B cell (primary cell): ENCODE data around the gene EIF2D. TPM values are rescaled to one million over a fixed set of nuclear protein-coding genes. Genes with fewer than 3 reads are reported as not detected.

ENCODE experiments used
- ATAC-seq: fragments of 200-7000 bp; cut with Tn5 transposase; one replicate; pipeline ENCODE4 v1.10.0; 2021; ENCODE audit warnings: low read depth, mild to moderate bottlenecking, moderate number of reproducible peaks, moderate library complexity
- CTCF ChIA-PET: fragments of 350-600 bp; sonication (Branson Sonifier 250); formaldehyde crosslinking; loops from one replicate; lab custom pipeline; 2021; ENCODE audit warnings: antibody characterized with exemption, inconsistent platforms; lab: Charles Lee
- POLR2A ChIA-PET: fragments of 350-600 bp; sonication (Branson Sonifier 250); formaldehyde crosslinking; loops from one replicate; lab custom pipeline; 2021; ENCODE audit warnings: antibody characterized with exemption; lab: Charles Lee
- DNase-seq: peaks from one replicate; pipeline ENCODE4 v3.0.0; 2013
- H2AFZ ChIP-seq: 2 replicates; pipeline ENCODE4 v1.6.1; 2012; ENCODE audit warnings: mild to moderate bottlenecking, low read depth, low read length; ENCODE audit not compliant: insufficient read depth, poor library complexity, severe bottlenecking
- H3K27ac ChIP-seq, 2 donors: 1 replicate in 1 of 2; 2 replicates in 1 of 2; pipeline ENCODE4 v1.5.1; 2012 to 2013; ENCODE audit warnings: low read length in 2 of 2, mild to moderate bottlenecking in 2 of 2, moderate library complexity in 1 of 2
- H3K27me3 ChIP-seq, 4 experiments: fragments of 200-600 bp in 1 of 4; sonication (generic) in 1 of 4; replicated peaks in 1 of 4; 1 replicate in 2 of 4; 2 replicates in 2 of 4; pipeline versions ENCODE4 v1.6.1 to v1.7.0; 2013 to 2016; ENCODE audit warnings: low read length in 3 of 4, mild to moderate bottlenecking in 2 of 4, mixed read lengths in 1 of 4, moderate library complexity in 1 of 4; ENCODE audit not compliant: insufficient read depth in 4 of 4, control insufficient read depth in 3 of 4; ENCODE audit errors: control extremely low read depth in 1 of 4
- H3K36me3 ChIP-seq, 2 experiments: replicated peaks in 1 of 2; 1 replicate in 1 of 2; 2 replicates in 1 of 2; pipeline versions ENCODE4 v1.6.1 to v1.7.1; 2013; ENCODE audit warnings: low read length in 1 of 2; ENCODE audit not compliant: insufficient read depth in 2 of 2, control insufficient read depth in 1 of 2; ENCODE audit errors: control extremely low read depth in 1 of 2, extremely low read depth in 1 of 2
- H3K4me1 ChIP-seq, 2 donors: fragments of 200-600 bp in 1 of 2; sonication (generic) in 1 of 2; 1 replicate in 1 of 2; 2 replicates in 1 of 2; pipeline versions ENCODE4 v1.5.1 to v1.6.1; 2013 to 2017; ENCODE audit warnings: low read length in 2 of 2; ENCODE audit not compliant: control insufficient read depth in 2 of 2, insufficient read depth in 2 of 2
- H3K4me2 ChIP-seq: replicated peaks from 2 replicates; pipeline ENCODE3; 2012; ENCODE audit warnings: mild to moderate bottlenecking, low read depth, low read length; ENCODE audit not compliant: poor library complexity, severe bottlenecking
- H3K4me3 ChIP-seq, 5 experiments: fragments of 200-600 bp in 1 of 5; sonication (generic) in 1 of 5; 1 replicate in 3 of 5; 2 replicates in 2 of 5; pipeline versions ENCODE4 v1.5.1 to v1.7.0; 2011 to 2016; ENCODE audit warnings: low read length in 4 of 5, mild to moderate bottlenecking in 4 of 5, low read depth in 2 of 5, control low read depth in 1 of 5, moderate library complexity in 1 of 5; ENCODE audit not compliant: insufficient read depth in 1 of 5; ENCODE audit errors: control extremely low read depth in 1 of 5, extremely low read depth in 1 of 5
- H3K79me2 ChIP-seq: fragments of 200-600 bp; sonication (generic); one replicate; pipeline ENCODE4 v1.6.0; 2016; ENCODE audit warnings: low read length; ENCODE audit not compliant: control insufficient read depth, insufficient read depth
- H3K9ac ChIP-seq: fragments of 200-600 bp; sonication (generic); 2 replicates; pipeline ENCODE4 v1.6.1; 2017; ENCODE audit warnings: mild to moderate bottlenecking, low read length, moderate library complexity
- H3K9me3 ChIP-seq, 3 donors: one replicate each; pipeline versions ENCODE4 v1.6.1 to v1.7.1; 2013; ENCODE audit warnings: low read length in 2 of 3; ENCODE audit not compliant: control insufficient read depth in 2 of 3, insufficient read depth in 1 of 3; ENCODE audit errors: control extremely low read depth in 1 of 3
- H4K20me1 ChIP-seq: 2 replicates; pipeline ENCODE4 v1.6.0; 2012; ENCODE audit warnings: mild to moderate bottlenecking, low read length; ENCODE audit not compliant: insufficient read depth, control insufficient read depth, poor library complexity, severe bottlenecking
- H3K27ac Mint-ChIP-seq: one replicate; pipeline ENCODE4 v1.8.0; 2021; ENCODE audit warnings: mixed read lengths
- H3K27me3 Mint-ChIP-seq: one replicate; pipeline ENCODE4 v1.8.0; 2021; ENCODE audit warnings: mixed read lengths
- H3K4me1 Mint-ChIP-seq: one replicate; pipeline ENCODE4 v1.8.0; 2021; ENCODE audit warnings: mixed read lengths
- H3K4me3 Mint-ChIP-seq: one replicate; pipeline ENCODE4 v1.8.0; 2021; ENCODE audit warnings: mixed read lengths
- H3K9me3 Mint-ChIP-seq: one replicate; pipeline ENCODE4 v1.8.0; 2022; ENCODE audit warnings: mixed read lengths; ENCODE audit not compliant: insufficient read depth
- EZH2 ChIP-seq: IDR thresholded peaks from 2 replicates; pipeline ENCODE4 v1.6.1; 2012; ENCODE audit warnings: borderline replicate concordance, low read depth, mild to moderate bottlenecking, moderate library complexity, low read length; ENCODE audit not compliant: insufficient read depth, poor library complexity, severe bottlenecking
- WGBS: methylation state at CpG from one replicate; pipeline ENCODE4 v1.1.5; 2013; ENCODE audit warnings: missing lambda C conversion rate; ENCODE audit not compliant: insufficient coverage; 5-methylcytosine and 5-hydroxymethylcytosine counted together
- intact Hi-C: fragments of 100-400 bp; cut with micrococcal nuclease; formaldehyde crosslinking; loops from one replicate; pipeline ENCODE4 v1.10.0; 2022
- polyA plus RNA-seq: library from polyadenylated mRNA; depleted of rRNA; stranded (reverse); fragments of >200 nt; gene quantifications from 2 replicates; pipeline ENCODE4 v1.2.3, GENCODE V29; 2012
- total RNA-seq, 2 donors: library from RNA; stranded (reverse); fragments of 120-200 nt in 1 of 2; gene quantifications; 1 replicate in 1 of 2; 2 replicates in 1 of 2; pipeline versions ENCODE4 v1.2.3 to v1.2.4, GENCODE V29; 2013 to 2022
- TF ChIP-seq, protein P1 (sequence below): fragments of 200-600 bp; IDR thresholded peaks from one replicate; pipeline ENCODE4 v1.8.0; 2022; ENCODE audit warnings: antibody characterized with exemption, mild to moderate bottlenecking

The EIF2D gene
- total and polyA plus RNA-seq, 2 donors (not counting 1 experiment from before 2014, with no cell fraction given), result 62.2 to 64.9 TPM

DNA sequence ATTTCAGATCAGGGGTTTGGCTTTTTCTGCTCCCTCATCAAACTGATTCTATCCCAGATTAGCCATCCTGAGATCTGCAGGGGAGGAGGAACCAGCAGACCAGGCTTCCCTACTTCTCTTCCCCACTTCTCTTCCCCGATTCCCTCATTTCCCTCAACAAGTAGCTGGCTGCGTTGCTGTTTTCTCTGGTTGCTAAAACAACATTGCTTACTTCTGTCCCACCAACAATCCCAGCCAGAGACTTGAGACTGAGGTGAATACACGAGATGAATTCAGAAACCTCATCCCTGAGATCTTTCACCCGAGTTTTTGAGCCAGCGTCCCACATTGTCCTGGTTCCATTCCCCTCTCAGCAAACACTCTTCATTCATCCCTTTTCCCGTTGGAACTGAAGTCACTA, 45.5 kb upstream of the EIF2D start:
- Histone ChIP-seq H3K36me3 (no peaks in the 10 kb centered on the region), H3K9me3 (no peaks in the 10 kb centered on the region), H4K20me1 (no peaks in the 10 kb centered on the region), H2AFZ (peak overlapping the region; percentile 46), H3K4me2 (peak overlapping the region; percentile 75), H3K9ac (peak overlapping the region; percentile 26), H3K27me3 (peaks cover 0 to 31% (median 10%) of the 10 kb centered on the region in 4 experiments), H3K4me3 (peak overlapping the region in 1 of 5 experiments; percentile 51), H3K79me2 (no peaks in the 10 kb centered on the region), H3K27ac (no peak overlapping the region), H3K4me1 (peaks cover 13 to 15% of the 10 kb centered on the region in 2 donors)
- Mint-ChIP-seq H3K4me3 (peak overlapping the region; percentile 49), H3K4me1 (peaks cover 16% of the 10 kb centered on the region), H3K27ac (no peak overlapping the region), H3K9me3 (no peaks in the 10 kb centered on the region), H3K27me3 (peaks cover 29% of the 10 kb centered on the region)
- ATAC-seq (no peak), DNase-seq (no peak)
- POLR2A ChIA-PET, result no interaction called here
- 18% methylated on average over 4 of the region's 6 CpGs for WGBS
- intact Hi-C loops, result loop anchor here (1.0 kb wide), 1 partner anchor 325 kb away; no protein-coding TSS in a partner anchor
- no peak for TF ChIP-seq EZH2
- TF ChIP-seq, protein P1, sequence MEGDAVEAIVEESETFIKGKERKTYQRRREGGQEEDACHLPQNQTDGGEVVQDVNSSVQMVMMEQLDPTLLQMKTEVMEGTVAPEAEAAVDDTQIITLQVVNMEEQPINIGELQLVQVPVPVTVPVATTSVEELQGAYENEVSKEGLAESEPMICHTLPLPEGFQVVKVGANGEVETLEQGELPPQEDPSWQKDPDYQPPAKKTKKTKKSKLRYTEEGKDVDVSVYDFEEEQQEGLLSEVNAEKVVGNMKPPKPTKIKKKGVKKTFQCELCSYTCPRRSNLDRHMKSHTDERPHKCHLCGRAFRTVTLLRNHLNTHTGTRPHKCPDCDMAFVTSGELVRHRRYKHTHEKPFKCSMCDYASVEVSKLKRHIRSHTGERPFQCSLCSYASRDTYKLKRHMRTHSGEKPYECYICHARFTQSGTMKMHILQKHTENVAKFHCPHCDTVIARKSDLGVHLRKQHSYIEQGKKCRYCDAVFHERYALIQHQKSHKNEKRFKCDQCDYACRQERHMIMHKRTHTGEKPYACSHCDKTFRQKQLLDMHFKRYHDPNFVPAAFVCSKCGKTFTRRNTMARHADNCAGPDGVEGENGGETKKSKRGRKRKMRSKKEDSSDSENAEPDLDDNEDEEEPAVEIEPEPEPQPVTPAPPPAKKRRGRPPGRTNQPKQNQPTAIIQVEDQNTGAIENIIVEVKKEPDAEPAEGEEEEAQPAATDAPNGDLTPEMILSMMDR, result no peak
- CTCF ChIA-PET, result interaction anchor here (0.8 to 18.6 kb wide), 31 partner anchors 9 to 330 kb away, joined by 3 to 215 read pairs (median 6); partner anchors contain the start of genes DYRK3, EIF2D, FCMR and MAPKAPK2

DNA sequence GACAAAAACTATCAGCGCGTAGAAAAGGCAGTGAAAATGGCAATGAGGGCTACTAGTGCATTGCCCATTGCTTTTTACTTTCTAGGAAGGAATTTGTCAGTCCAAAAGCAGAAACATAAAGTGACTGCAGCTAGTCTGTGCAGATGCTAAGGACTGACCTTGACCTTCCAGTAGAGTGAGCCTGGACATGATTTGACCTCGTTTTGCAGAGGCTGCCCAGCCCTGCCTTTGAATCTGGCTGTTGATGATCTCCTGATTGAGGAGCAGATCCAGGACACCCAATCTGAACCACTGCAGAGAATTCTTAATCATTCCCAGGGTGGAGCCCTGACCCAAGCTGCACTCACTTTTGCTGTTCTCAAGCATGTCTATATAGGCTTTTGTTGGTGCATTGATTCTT, 44.7 kb upstream of the EIF2D start:
- H3K4me1 Mint-ChIP-seq, result peaks cover 14% of the 10 kb centered on the region
- WGBS, result 89% methylated on average over 3 of the region's 3 CpGs
- no peak overlapping the region for H3K27ac ChIP-seq
- no peak for DNase-seq
- peaks cover 0 to 25% (median 8%) of the 10 kb centered on the region in 4 experiments for H3K27me3 ChIP-seq
- no peaks in the 10 kb centered on the region for H3K79me2 ChIP-seq
- H3K9me3 ChIP-seq, result no peaks in the 10 kb centered on the region
- H2AFZ ChIP-seq, result no peak overlapping the region
- H3K36me3 ChIP-seq, result no peaks in the 10 kb centered on the region
- no peak overlapping the region for H3K4me3 ChIP-seq
- no peak overlapping the region for H3K4me2 ChIP-seq
- no peaks in the 10 kb centered on the region for H4K20me1 ChIP-seq
- H3K27ac Mint-ChIP-seq, result no peak overlapping the region
- ATAC-seq, result no peak
- peaks cover 24% of the 10 kb centered on the region for H3K27me3 Mint-ChIP-seq
- ChIA-PET POLR2A (no interaction called here), CTCF (interaction anchor here (1.1 to 18.6 kb wide), 15 partner anchors 8 to 325 kb away, joined by 3 to 215 read pairs (median 13); partner anchors contain the start of gene DYRK3)
- intact Hi-C loops, result no loop called here
- no peak overlapping the region for H3K4me3 Mint-ChIP-seq
- H3K4me1 ChIP-seq, result peaks cover 13 to 15% of the 10 kb centered on the region in 2 donors
- no peaks in the 10 kb centered on the region for H3K9me3 Mint-ChIP-seq
- TF ChIP-seq EZH2, result no peak
- TF ChIP-seq, protein P1, result no peak
- H3K9ac ChIP-seq, result no peak overlapping the region
